ENCODE results near the gene KLHDC4. TPM values are rescaled to one million over a fixed set of nuclear protein-coding genes. Genes with fewer than 3 reads are reported as not detected.

KLHDC4 gene
- total and polyA plus RNA-seq, 11 donors: 6.8 to 20.5 (median 14.3) TPM

- 31 to 45% (median 37%) methylated on average over 14 of the region's 14 CpGs for WGBS, 4 donors
- H3K27me3 ChIP-seq: peaks cover 0 to 35% (median 0%) of the 10 kb centered on the region in 9 donors
- TF ChIP-seq, protein P1, sequence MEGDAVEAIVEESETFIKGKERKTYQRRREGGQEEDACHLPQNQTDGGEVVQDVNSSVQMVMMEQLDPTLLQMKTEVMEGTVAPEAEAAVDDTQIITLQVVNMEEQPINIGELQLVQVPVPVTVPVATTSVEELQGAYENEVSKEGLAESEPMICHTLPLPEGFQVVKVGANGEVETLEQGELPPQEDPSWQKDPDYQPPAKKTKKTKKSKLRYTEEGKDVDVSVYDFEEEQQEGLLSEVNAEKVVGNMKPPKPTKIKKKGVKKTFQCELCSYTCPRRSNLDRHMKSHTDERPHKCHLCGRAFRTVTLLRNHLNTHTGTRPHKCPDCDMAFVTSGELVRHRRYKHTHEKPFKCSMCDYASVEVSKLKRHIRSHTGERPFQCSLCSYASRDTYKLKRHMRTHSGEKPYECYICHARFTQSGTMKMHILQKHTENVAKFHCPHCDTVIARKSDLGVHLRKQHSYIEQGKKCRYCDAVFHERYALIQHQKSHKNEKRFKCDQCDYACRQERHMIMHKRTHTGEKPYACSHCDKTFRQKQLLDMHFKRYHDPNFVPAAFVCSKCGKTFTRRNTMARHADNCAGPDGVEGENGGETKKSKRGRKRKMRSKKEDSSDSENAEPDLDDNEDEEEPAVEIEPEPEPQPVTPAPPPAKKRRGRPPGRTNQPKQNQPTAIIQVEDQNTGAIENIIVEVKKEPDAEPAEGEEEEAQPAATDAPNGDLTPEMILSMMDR (IDR thresholded peaks at IDR 0.05): no peak
- no peak for TF ChIP-seq POLR2A (IDR thresholded peaks at IDR 0.05)
- peaks cover 0 to 11% (median 0%) of the 10 kb centered on the region in 12 donors for H3K4me1 ChIP-seq
- peaks cover 0 to 10% (median 0%) of the 10 kb centered on the region in 9 donors for H3K36me3 ChIP-seq
- ATAC-seq (peak in 3 of 4 donors; percentile 2 to 40 (median 8)), DNase-seq (no peak)
- no peaks in the 10 kb centered on the region for H3K9me3 ChIP-seq
- H3K27ac ChIP-seq: no peak overlapping the region
- intact Hi-C loops (cut with DNase I): no loop called here
- no peak overlapping the region for H3K4me3 ChIP-seq
Observed at GRCh38 chr16:87691686-87692079, 74.1 kb downstream of the KLHDC4 start.

- DNase-seq (no peak), ATAC-seq (no peak)
- intact Hi-C loops (cut with DNase I): no loop called here
- 49 to 60% (median 57%) methylated on average over 13 to 33 of the region's 33 CpGs for WGBS, 4 donors
- Histone ChIP-seq H3K36me3 (peaks cover 0 to 8% (median 0%) of the 10 kb centered on the region in 9 donors), H3K27ac (no peak overlapping the region), H3K4me1 (peaks cover 0 to 11% (median 0%) of the 10 kb centered on the region in 12 donors), H3K4me3 (no peak overlapping the region), H3K27me3 (peaks cover 0 to 35% (median 0%) of the 10 kb centered on the region in 9 donors), H3K9me3 (no peaks in the 10 kb centered on the region)
- TF ChIP-seq POLR2A (IDR thresholded peaks at IDR 0.05): no peak
- TF ChIP-seq, protein P1 (IDR thresholded peaks at IDR 0.05): no peak
Observed at GRCh38 chr16:87690911-87691685, 74.7 kb downstream of the KLHDC4 start.

DNA sequence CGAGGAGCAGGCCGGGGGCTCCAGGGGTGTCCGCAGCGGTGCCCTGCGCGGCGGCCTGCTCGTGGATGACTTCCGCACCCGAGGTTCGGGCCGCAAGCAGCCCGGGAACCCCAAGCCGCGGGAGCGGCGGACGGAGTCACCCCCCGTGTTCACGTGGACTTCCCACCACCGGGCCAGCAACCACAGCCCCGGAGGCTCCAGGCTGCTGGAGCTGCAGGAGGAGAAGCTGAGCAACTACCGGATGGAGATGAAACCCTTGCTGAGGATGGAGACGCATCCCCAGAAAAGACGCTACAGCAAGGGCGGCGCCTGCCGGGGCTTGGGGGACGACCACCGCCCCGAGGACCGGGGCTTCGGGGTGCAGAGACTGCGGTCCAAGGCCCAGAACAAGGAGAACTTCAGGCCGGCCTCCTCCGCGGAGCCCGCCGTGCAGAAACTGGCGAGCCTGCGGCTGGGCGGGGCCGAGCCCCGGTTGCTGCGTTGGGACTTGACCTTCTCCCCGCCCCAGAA, 75.8 kb downstream of the KLHDC4 start:
- ATAC-seq (no peak), DNase-seq (no peak)
- WGBS, 4 donors: 85 to 94% (median 91%) methylated on average over 14 to 46 of the region's 46 CpGs
- H3K27ac ChIP-seq: no peak overlapping the region
- H3K36me3 ChIP-seq: no peaks in the 10 kb centered on the region
- TF ChIP-seq POLR2A (IDR thresholded peaks at IDR 0.05): no peak
- TF ChIP-seq, protein P1 (IDR thresholded peaks at IDR 0.05): no peak
- H3K4me1 ChIP-seq: peaks cover 0 to 11% (median 0%) of the 10 kb centered on the region in 12 donors
- no peaks in the 10 kb centered on the region for H3K9me3 ChIP-seq
- intact Hi-C loops (cut with DNase I): no loop called here
- H3K4me3 ChIP-seq: no peak overlapping the region
- peaks cover 0 to 41% (median 5%) of the 10 kb centered on the region in 9 donors for H3K27me3 ChIP-seq
